ENCODE measurements around the gene SYNGR3. TPM values are rescaled to one million over a fixed set of nuclear protein-coding genes. Genes with fewer than 3 reads are reported as not detected.

SYNGR3 gene
- total and polyA plus RNA-seq, 12 donors: 0.54 to 10.9 (median 2.8) TPM; not detected in 2

DNA sequence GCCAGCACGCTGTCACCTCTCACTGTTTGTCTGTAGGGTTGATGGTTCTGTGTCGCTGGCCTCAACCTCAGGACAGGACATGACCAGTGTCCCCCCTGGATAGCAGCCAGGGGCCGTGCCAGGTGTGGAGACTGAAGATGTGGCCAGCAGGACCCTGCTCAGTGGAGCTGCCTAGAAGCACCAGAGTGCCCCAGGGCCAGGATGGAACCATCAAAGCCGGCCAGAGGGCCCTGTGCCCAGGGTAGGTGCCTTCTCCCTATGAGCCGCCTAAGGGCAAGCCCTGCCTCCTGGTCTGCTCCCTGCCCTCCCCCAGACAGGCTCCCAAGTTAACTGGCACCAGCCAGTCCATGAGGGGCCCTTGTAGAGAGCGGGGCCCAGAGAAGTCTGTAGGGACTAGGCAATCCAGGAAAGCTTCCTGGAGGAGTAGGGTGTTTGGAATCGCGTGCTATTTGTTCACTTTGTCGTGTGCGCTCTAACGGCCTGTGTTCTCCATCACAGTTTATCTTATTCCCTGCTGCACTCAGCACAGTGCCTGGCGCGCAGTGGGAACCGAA, 31.0 kb upstream of the SYNGR3 start:
- peak overlapping the region in 1 of 5 donors; percentile 9 for H3K27ac ChIP-seq
- no peak for TF ChIP-seq POLR2A (IDR thresholded peaks at IDR 0.05)
- TF ChIP-seq, protein P1, sequence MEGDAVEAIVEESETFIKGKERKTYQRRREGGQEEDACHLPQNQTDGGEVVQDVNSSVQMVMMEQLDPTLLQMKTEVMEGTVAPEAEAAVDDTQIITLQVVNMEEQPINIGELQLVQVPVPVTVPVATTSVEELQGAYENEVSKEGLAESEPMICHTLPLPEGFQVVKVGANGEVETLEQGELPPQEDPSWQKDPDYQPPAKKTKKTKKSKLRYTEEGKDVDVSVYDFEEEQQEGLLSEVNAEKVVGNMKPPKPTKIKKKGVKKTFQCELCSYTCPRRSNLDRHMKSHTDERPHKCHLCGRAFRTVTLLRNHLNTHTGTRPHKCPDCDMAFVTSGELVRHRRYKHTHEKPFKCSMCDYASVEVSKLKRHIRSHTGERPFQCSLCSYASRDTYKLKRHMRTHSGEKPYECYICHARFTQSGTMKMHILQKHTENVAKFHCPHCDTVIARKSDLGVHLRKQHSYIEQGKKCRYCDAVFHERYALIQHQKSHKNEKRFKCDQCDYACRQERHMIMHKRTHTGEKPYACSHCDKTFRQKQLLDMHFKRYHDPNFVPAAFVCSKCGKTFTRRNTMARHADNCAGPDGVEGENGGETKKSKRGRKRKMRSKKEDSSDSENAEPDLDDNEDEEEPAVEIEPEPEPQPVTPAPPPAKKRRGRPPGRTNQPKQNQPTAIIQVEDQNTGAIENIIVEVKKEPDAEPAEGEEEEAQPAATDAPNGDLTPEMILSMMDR (IDR thresholded peaks at IDR 0.05): no peak
- intact Hi-C loops (cut with DNase I): no loop called here

DNA sequence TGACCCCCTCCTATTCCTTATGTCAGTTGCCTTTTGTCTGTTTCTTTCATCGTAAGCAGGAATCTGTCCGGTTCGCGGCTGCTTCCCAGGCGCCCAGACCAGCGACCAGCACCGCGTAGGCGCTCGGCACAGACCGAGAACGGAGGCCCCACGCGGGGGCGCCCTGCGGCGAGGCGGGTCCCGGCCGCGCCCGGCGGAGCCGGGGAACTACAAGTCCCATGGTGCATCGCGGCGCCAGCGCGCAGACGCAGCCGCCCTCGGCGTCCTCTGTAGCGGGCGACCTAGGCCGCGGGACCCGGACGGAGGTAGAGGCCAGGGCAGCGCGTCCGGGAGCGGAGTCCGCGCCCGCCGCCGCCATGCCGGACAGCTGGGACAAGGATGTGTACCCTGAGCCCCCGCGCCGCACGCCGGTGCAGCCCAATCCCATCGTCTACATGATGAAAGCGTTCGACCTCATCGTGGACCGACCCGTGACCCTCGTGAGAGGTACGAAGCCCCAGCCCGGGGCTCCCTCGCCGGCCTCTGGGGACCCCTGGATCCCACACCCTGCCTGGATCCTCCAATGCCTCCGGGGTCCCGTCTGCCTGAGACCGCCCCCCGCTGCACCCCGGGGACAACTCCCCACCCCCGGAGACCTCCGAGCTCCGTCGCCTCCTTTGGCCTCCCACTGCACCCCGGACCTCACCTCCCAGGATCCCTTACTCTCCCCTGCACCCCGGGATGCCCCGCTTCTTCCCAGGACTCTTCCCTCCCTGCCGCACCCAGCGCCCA, 30.3 kb upstream of the SYNGR3 start, which contains the start of gene NDUFB10:
TSS of gene NDUFB10 (plus strand) at position 270 of the 771 bp plus-strand sequence. CDS start at position 357, 87 bp downstream.
- Histone ChIP-seq H3K4me1 (replicated peaks in 1 of 2) (peaks cover 10 to 21% of the 10 kb centered on the region in 2 donors), H3K36me3 (replicated peaks in 1 of 2) (peaks cover 0 to 23% of the 10 kb centered on the region in 2 donors), H3K27ac (peak within 1 kb of the TSS in 4 of 5 donors; percentile 52 to 85 (median 80)), H3K27me3 (no peaks in the 10 kb centered on the region), H3K9me3 (replicated peaks in 1 of 3) (no peaks in the 10 kb centered on the region), H3K4me3 (peak within 1 kb of the TSS in 3 of 4 donors; percentile 56 to 67 (median 63))
- intact Hi-C loops (cut with DNase I): no loop called here
- DNase-seq: peak; percentile 91 to 95 (median 94)
- WGBS, 4 donors: 0 to 1% (median 1%) methylated on average over 7 to 79 of the region's 79 CpGs
- TF ChIP-seq, protein P1 (IDR thresholded peaks at IDR 0.05): peak; percentile 19 to 60 (median 50)
- peak; percentile 86 to 96 for TF ChIP-seq POLR2A (IDR thresholded peaks at IDR 0.05)

More for the DNA sequence above, 31.0 kb upstream of the SYNGR3 start:
- no peaks in the 10 kb centered on the region for H3K27me3 ChIP-seq
- no peaks in the 10 kb centered on the region for H3K9me3 ChIP-seq (replicated peaks in 1 of 3)
- peaks cover 0 to 23% of the 10 kb centered on the region in 2 donors for H3K36me3 ChIP-seq (replicated peaks in 1 of 2)
- peaks cover 6 to 19% of the 10 kb centered on the region in 2 donors for H3K4me1 ChIP-seq (replicated peaks in 1 of 2)
- DNase-seq: peak in 2 of 7 donors; percentile 47 to 56
- WGBS, 4 donors: 10 to 36% (median 28%) methylated on average over 6 to 14 of the region's 14 CpGs
- peak overlapping the region in 1 of 4 donors; percentile 63 for H3K4me3 ChIP-seq

DNA sequence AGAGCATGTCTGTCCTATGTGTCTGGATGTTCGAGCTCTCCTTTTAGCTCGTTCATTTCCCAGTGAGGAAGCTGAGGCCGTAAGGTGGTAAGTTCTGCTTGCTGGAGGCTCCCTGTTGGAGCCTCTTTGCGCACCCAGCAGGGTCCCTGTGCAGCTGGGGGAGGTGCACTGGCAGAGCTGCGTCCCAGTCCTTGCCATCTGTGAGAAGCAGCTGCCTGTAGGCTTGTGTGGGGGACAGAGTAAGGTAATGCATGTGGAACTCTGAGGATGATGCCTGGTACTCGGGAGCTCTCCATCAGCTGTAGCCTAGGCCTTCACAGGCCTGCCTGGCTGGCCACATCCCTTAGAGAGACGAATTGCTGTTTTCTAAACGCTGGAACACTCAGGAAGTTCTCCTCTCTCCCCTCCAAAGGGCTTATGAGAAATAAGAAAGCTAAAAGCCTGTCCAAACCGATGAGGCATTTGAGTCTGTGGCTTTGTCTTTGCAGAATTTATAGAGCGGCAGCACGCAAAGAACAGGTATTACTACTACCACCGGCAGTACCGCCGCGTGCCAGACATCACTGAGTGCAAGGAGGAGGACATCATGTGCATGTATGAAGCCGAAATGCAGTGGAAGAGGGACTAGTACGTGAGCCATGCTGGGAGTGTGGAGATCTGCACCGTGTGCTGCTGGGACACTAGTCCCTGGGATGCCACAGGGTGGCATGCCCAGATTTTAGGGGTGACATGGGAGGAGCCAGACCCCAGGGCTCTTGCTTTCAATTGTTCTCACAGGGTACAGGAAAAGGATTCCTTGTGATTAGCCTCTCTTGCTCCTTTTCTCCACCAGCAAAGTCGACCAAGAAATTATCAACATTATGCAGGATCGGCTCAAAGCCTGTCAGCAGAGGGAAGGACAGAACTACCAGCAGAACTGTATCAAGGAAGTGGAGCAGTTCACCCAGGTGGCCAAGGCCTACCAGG, 28.8 kb upstream of the SYNGR3 start:
- peak in 1 of 7 donors; percentile 8 for DNase-seq
- Histone ChIP-seq H3K36me3 (replicated peaks in 1 of 2) (peaks cover 0 to 23% of the 10 kb centered on the region in 2 donors), H3K27me3 (no peaks in the 10 kb centered on the region), H3K9me3 (replicated peaks in 1 of 3) (no peaks in the 10 kb centered on the region), H3K4me1 (replicated peaks in 1 of 2) (peaks cover 10 to 28% of the 10 kb centered on the region in 2 donors), H3K27ac (no peak overlapping the region), H3K4me3 (peak overlapping the region in 1 of 4 donors; percentile 63)
- 55 to 60% (median 58%) methylated on average over 17 to 20 of the region's 20 CpGs for WGBS, 4 donors
- intact Hi-C loops (cut with DNase I): no loop called here
- TF ChIP-seq, protein P1 (IDR thresholded peaks at IDR 0.05): no peak
- no peak for TF ChIP-seq POLR2A (IDR thresholded peaks at IDR 0.05)

All from adrenal gland (tissue), 12 donors.